Stimulated activated naive CD8-positive, alpha-beta T cell treated with anti-CD3 and anti-CD28 coated beads, Interleukin-15, Interleukin-2, amounts not matched to agents 100 ng/mL and 50 ng/mL, for 24 hours (primary cell): ENCODE data around the gene MYOZ2.
"Not testable (repeated sequence)": the region's sequence is repeated elsewhere in the genome, so short reads cannot be mapped to it uniquely, and the experiment has no call there.

ENCODE experiments used
- H3K27ac Mint-ChIP-seq: one replicate; pipeline ENCODE4 v1.8.0; 2021; ENCODE audit warnings: mild to moderate bottlenecking, mixed read lengths
- H3K27me3 Mint-ChIP-seq: one replicate; pipeline ENCODE4 v1.8.0; 2021; ENCODE audit warnings: mixed read lengths
- H3K36me3 Mint-ChIP-seq: one replicate; pipeline ENCODE4 v1.8.0; 2021; ENCODE audit warnings: low read depth, mixed read lengths
- H3K4me1 Mint-ChIP-seq: one replicate; pipeline ENCODE4 v1.8.0; 2021; ENCODE audit warnings: low read depth, mixed read lengths
- H3K4me3 Mint-ChIP-seq: one replicate; pipeline ENCODE4 v1.8.0; 2021; ENCODE audit warnings: mild to moderate bottlenecking, mixed read lengths
- H3K9me3 Mint-ChIP-seq: one replicate; pipeline ENCODE4 v1.8.0; 2021; ENCODE audit warnings: mixed read lengths

Gene MYOZ2

GRCh38 chr4:119113033-119113655 lies 22.5 kb upstream of the MYOZ2 start:
- H3K9me3 Mint-ChIP-seq = no peaks in the 10 kb centered on the region
- peaks cover 8% of the 10 kb centered on the region for H3K27me3 Mint-ChIP-seq
- H3K27ac Mint-ChIP-seq = no peak overlapping the region
- H3K36me3 Mint-ChIP-seq = no peaks in the 10 kb centered on the region
- H3K4me3 Mint-ChIP-seq = no peak overlapping the region
- peaks cover 5% of the 10 kb centered on the region for H3K4me1 Mint-ChIP-seq

- Mint-ChIP-seq H3K36me3 (no peaks in the 10 kb centered on the region), H3K4me1 (peaks cover 5% of the 10 kb centered on the region), H3K27ac (no peak overlapping the region), H3K9me3 (no peaks in the 10 kb centered on the region), H3K4me3 (no peak overlapping the region), H3K27me3 (peaks cover 8% of the 10 kb centered on the region)
Observed at GRCh38 chr4:119116021-119116420, 19.6 kb upstream of the MYOZ2 start.

- H3K4me1 Mint-ChIP-seq = peaks cover 5% of the 10 kb centered on the region
- no peaks in the 10 kb centered on the region for H3K9me3 Mint-ChIP-seq
- H3K27ac Mint-ChIP-seq = no peak overlapping the region
- H3K27me3 Mint-ChIP-seq = peaks cover 8% of the 10 kb centered on the region
- H3K36me3 Mint-ChIP-seq = no peaks in the 10 kb centered on the region
- H3K4me3 Mint-ChIP-seq = no peak overlapping the region
Observed at GRCh38 chr4:119116925-119117900, 18.4 kb upstream of the MYOZ2 start.

- no peak overlapping the region for H3K27ac Mint-ChIP-seq
- no peaks in the 10 kb centered on the region for H3K9me3 Mint-ChIP-seq
- no peak overlapping the region for H3K4me3 Mint-ChIP-seq
- peaks cover 8% of the 10 kb centered on the region for H3K27me3 Mint-ChIP-seq
- H3K36me3 Mint-ChIP-seq = no peaks in the 10 kb centered on the region
- peaks cover under 1% of the 10 kb centered on the region for H3K4me1 Mint-ChIP-seq
Observed at GRCh38 chr4:119118397-119118796, 17.2 kb upstream of the MYOZ2 start.

GRCh38 chr4:119124352-119124751 lies 11.3 kb upstream of the MYOZ2 start:
- Mint-ChIP-seq H3K9me3 (no peaks in the 10 kb centered on the region), H3K4me1 (peaks cover 3% of the 10 kb centered on the region), H3K36me3 (no peaks in the 10 kb centered on the region), H3K27ac (no peak overlapping the region), H3K4me3 (no peak overlapping the region), H3K27me3 (no peaks in the 10 kb centered on the region)

- Mint-ChIP-seq H3K4me3 (no peak overlapping the region), H3K4me1 (peaks cover 3% of the 10 kb centered on the region), H3K27ac (no peak overlapping the region), H3K27me3 (no peaks in the 10 kb centered on the region), H3K36me3 (no peaks in the 10 kb centered on the region), H3K9me3 (no peaks in the 10 kb centered on the region)
Observed at GRCh38 chr4:119125931-119126330, 9.7 kb upstream of the MYOZ2 start.

- H3K4me1 Mint-ChIP-seq = peaks cover 3% of the 10 kb centered on the region
- no peak overlapping the region for H3K27ac Mint-ChIP-seq
- no peak overlapping the region for H3K4me3 Mint-ChIP-seq
- no peaks in the 10 kb centered on the region for H3K27me3 Mint-ChIP-seq
- no peaks in the 10 kb centered on the region for H3K9me3 Mint-ChIP-seq
- no peaks in the 10 kb centered on the region for H3K36me3 Mint-ChIP-seq
Observed at GRCh38 chr4:119128148-119128547, 7.5 kb upstream of the MYOZ2 start.

GRCh38 chr4:119130365-119131065 lies 5.1 kb upstream of the MYOZ2 start:
- H3K4me3 Mint-ChIP-seq = no peak overlapping the region
- no peak overlapping the region for H3K27ac Mint-ChIP-seq
- no peaks in the 10 kb centered on the region for H3K36me3 Mint-ChIP-seq
- H3K9me3 Mint-ChIP-seq = no peaks in the 10 kb centered on the region
- H3K4me1 Mint-ChIP-seq = no peaks in the 10 kb centered on the region
- no peaks in the 10 kb centered on the region for H3K27me3 Mint-ChIP-seq

GRCh38 chr4:119131164-119131563 lies 4.5 kb upstream of the MYOZ2 start:
- Mint-ChIP-seq H3K9me3 (no peaks in the 10 kb centered on the region), H3K4me1 (no peaks in the 10 kb centered on the region), H3K36me3 (no peaks in the 10 kb centered on the region), H3K4me3 (no peak overlapping the region), H3K27ac (no peak overlapping the region), H3K27me3 (no peaks in the 10 kb centered on the region)

- Mint-ChIP-seq H3K4me3 (no peak overlapping the region), H3K27me3 (no peaks in the 10 kb centered on the region), H3K36me3 (no peaks in the 10 kb centered on the region), H3K9me3 (no peaks in the 10 kb centered on the region), H3K4me1 (peaks cover 2% of the 10 kb centered on the region), H3K27ac (no peak overlapping the region)
Observed at GRCh38 chr4:119132306-119132705, 3.3 kb upstream of the MYOZ2 start.

GRCh38 chr4:119136546-119136945 lies 914 bp downstream of the MYOZ2 start:
- H3K36me3 Mint-ChIP-seq = no peaks in the 10 kb centered on the region
- no peaks in the 10 kb centered on the region for H3K27me3 Mint-ChIP-seq
- peaks cover 33% of the 10 kb centered on the region for H3K4me1 Mint-ChIP-seq
- no peaks in the 10 kb centered on the region for H3K9me3 Mint-ChIP-seq
- no peak overlapping the region for H3K27ac Mint-ChIP-seq
- H3K4me3 Mint-ChIP-seq = no peak overlapping the region

GRCh38 chr4:119138046-119138445 lies 2.4 kb downstream of the MYOZ2 start:
- Mint-ChIP-seq H3K4me3 (no peak overlapping the region), H3K4me1 (peaks cover 33% of the 10 kb centered on the region), H3K27me3 (no peaks in the 10 kb centered on the region), H3K36me3 (no peaks in the 10 kb centered on the region), H3K27ac (no peak overlapping the region), H3K9me3 (no peaks in the 10 kb centered on the region)

GRCh38 chr4:119139311-119139710 lies 3.7 kb downstream of the MYOZ2 start:
- Mint-ChIP-seq H3K9me3 (peaks cover 4% of the 10 kb centered on the region), H3K4me1 (peaks cover 33% of the 10 kb centered on the region), H3K27ac (peak overlapping the region; percentile 13), H3K4me3 (no peak overlapping the region), H3K27me3 (no peaks in the 10 kb centered on the region), H3K36me3 (no peaks in the 10 kb centered on the region)

- Mint-ChIP-seq H3K36me3 (no peaks in the 10 kb centered on the region), H3K27ac (peak overlapping the region; percentile 13), H3K4me3 (no peak overlapping the region)
Observed at GRCh38 chr4:119139822-119140252, 4.2 kb downstream of the MYOZ2 start.

GRCh38 chr4:119141283-119141682 lies 5.7 kb downstream of the MYOZ2 start:
- not testable (repeated sequence) for H3K27me3 Mint-ChIP-seq, H3K9me3 Mint-ChIP-seq, H3K36me3 Mint-ChIP-seq, H3K27ac Mint-ChIP-seq, H3K4me3 Mint-ChIP-seq
- peaks cover 33% of the 10 kb centered on the region for H3K4me1 Mint-ChIP-seq

More at GRCh38 chr4:119139822-119140252, 4.2 kb downstream of the MYOZ2 start:
- H3K9me3 Mint-ChIP-seq = peaks cover 4% of the 10 kb centered on the region
- H3K4me1 Mint-ChIP-seq = peaks cover 33% of the 10 kb centered on the region
- no peaks in the 10 kb centered on the region for H3K27me3 Mint-ChIP-seq
